ENCODE measurements around the gene BCL2A1. TPM values are rescaled to one million over a fixed set of nuclear protein-coding genes. Genes with fewer than 3 reads are reported as not detected.

The BCL2A1 gene
- polyA plus RNA-seq, 1 experiment, result 2.9 TPM

DNA sequence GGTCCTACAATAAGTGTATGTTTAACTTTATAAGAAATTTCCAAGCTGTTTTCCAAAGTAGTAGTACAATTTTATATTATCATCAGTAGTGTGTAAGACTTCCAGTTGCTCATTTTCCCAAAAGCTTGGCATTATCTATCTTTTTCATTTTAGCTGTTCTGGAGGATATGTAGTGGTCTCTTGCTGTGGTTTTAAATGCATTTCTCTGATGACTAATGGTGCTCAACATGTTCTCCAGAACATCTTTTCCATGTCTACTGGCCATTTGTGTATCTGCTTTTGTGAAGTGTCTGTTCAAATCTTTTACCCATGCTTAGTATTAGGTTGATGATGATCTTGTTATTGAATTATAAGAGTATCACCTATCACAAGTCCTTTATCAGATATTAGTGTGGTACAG lies 13.3 kb downstream of the BCL2A1 start:
- no peaks in the 10 kb centered on the region for H3K27me3 ChIP-seq (ENCODE audit: control insufficient read depth, insufficient read depth, low read length)
- CTCF ChIA-PET, result no interaction called here
- no peak overlapping the region for H3K4me3 ChIP-seq (ENCODE audit: low read depth, low read length)
- no peaks in the 10 kb centered on the region for H3K9me3 ChIP-seq (ENCODE audit: control insufficient read depth, insufficient read depth, low read length)
- TF ChIP-seq, protein P1, sequence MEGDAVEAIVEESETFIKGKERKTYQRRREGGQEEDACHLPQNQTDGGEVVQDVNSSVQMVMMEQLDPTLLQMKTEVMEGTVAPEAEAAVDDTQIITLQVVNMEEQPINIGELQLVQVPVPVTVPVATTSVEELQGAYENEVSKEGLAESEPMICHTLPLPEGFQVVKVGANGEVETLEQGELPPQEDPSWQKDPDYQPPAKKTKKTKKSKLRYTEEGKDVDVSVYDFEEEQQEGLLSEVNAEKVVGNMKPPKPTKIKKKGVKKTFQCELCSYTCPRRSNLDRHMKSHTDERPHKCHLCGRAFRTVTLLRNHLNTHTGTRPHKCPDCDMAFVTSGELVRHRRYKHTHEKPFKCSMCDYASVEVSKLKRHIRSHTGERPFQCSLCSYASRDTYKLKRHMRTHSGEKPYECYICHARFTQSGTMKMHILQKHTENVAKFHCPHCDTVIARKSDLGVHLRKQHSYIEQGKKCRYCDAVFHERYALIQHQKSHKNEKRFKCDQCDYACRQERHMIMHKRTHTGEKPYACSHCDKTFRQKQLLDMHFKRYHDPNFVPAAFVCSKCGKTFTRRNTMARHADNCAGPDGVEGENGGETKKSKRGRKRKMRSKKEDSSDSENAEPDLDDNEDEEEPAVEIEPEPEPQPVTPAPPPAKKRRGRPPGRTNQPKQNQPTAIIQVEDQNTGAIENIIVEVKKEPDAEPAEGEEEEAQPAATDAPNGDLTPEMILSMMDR (IDR thresholded peaks at IDR 0.05; ENCODE audit: low read depth, low read length), result no peak
- no peak overlapping the region for H3K27ac ChIP-seq (ENCODE audit: low read depth, low read length)
- no peak for DNase-seq (ENCODE audit: low read depth, low spot score)
- POLR2A ChIA-PET, result no interaction called here

DNA sequence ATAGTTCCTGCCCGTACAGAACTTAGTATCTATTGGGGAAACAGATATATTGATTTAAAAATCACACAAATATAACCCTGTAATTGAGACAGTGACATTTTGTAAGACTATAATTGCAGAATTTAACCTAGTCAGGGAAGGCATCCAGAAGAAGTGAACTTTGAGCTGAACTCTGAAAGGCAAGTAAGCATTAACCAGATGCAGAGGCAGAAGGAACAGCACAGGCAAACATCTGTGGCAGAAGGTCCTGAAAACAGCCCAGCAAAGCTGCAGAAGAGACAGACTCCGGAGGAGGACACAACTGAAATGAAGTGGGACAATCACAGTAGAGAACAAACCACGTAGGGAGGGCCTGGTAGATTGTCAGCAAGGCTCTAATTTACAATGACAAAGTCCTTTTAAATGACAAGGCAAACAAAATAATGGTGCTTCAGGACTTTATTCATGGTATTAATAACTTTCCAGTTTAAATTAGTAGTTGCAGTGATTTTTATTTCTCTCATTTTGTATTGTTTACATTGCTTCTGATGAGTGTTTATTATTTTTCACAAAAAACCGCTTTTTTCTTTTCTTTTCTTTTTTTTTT lies 14.5 kb downstream of the BCL2A1 start:
- ChIA-PET POLR2A (no interaction called here), CTCF (interaction anchor here (1.0 to 1.1 kb wide), 2 partner anchors 23 to 37 kb away, joined by 3 to 6 read pairs; no protein-coding TSS in a partner anchor)
- no peak overlapping the region for H3K4me3 ChIP-seq (ENCODE audit: low read depth, low read length)
- no peaks in the 10 kb centered on the region for H3K27me3 ChIP-seq (ENCODE audit: control insufficient read depth, insufficient read depth, low read length)
- H3K27ac ChIP-seq (ENCODE audit: low read depth, low read length), result no peak overlapping the region
- TF ChIP-seq, protein P1 (IDR thresholded peaks at IDR 0.05; ENCODE audit: low read depth, low read length), result no peak
- no peak for DNase-seq (ENCODE audit: low read depth, low spot score)
- H3K9me3 ChIP-seq (ENCODE audit: control insufficient read depth, insufficient read depth, low read length), result no peaks in the 10 kb centered on the region

DNA sequence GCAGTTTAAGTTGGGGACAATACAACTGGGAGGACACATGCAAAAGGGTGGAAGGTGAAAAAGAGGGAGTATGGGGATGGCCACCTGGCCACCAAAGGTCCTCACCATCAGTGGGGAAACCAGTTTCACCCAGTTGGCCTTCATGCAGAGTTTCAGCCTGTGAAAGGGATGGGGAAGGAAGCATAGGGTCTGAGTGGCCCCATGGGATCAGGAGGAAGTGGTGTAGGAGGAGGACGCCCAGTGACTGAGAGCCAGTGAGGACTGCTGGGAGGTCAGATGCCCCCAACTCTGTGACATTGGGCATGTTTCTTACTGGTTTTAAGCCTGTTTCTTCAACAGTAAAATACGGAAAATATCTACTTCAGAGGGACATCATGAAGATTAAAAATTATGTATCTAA lies 16.3 kb downstream of the BCL2A1 start:
- TF ChIP-seq, protein P1 (IDR thresholded peaks at IDR 0.05; ENCODE audit: low read depth, low read length), result no peak
- POLR2A ChIA-PET, result interaction anchor here (0.6 to 1.2 kb wide), 2 partner anchors 31 to 966 kb away, joined by 6 read pairs; no protein-coding TSS in a partner anchor
- no peak for DNase-seq (ENCODE audit: low read depth, low spot score)
- H3K4me3 ChIP-seq (ENCODE audit: low read depth, low read length), result no peak overlapping the region
- H3K27me3 ChIP-seq (ENCODE audit: control insufficient read depth, insufficient read depth, low read length), result no peaks in the 10 kb centered on the region
- no peaks in the 10 kb centered on the region for H3K9me3 ChIP-seq (ENCODE audit: control insufficient read depth, insufficient read depth, low read length)
- CTCF ChIA-PET, result interaction anchor here (1.0 kb wide), 1 partner anchor 39 kb away, joined by 4 read pairs; no protein-coding TSS in a partner anchor
- peak overlapping the region; percentile 47 for H3K27ac ChIP-seq (ENCODE audit: low read depth, low read length)

DNA sequence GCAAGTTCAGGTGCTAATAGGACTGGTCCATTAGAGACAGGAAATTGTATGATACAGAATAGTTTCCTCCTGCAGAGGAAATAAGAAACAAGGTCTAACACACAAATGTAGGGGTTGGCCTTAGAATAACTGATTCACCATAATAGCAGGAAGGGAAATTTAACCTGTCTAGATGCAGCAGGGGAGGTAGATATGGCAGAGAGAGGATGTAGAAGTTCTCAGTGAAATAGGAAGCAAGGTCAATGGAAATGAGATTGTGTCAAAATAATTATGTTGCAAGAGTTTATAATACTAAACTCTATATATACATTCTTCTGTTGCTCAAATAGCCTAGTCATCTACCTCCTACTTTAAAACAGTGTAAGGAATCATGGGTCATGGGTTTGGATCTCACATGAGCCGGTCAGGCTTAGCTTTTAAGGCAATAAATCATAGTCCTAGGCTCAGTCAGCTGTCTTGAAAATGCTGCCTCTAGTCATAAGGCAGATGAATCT lies 17.0 kb downstream of the BCL2A1 start:
- ChIA-PET POLR2A (interaction anchor here (0.6 to 1.2 kb wide), 2 partner anchors 31 to 965 kb away, joined by 6 read pairs; no protein-coding TSS in a partner anchor), CTCF (interaction anchor here (1.0 kb wide), 1 partner anchor 39 kb away, joined by 4 read pairs; no protein-coding TSS in a partner anchor)
- TF ChIP-seq, protein P1 (IDR thresholded peaks at IDR 0.05; ENCODE audit: low read depth, low read length), result no peak
- no peaks in the 10 kb centered on the region for H3K9me3 ChIP-seq (ENCODE audit: control insufficient read depth, insufficient read depth, low read length)
- H3K4me3 ChIP-seq (ENCODE audit: low read depth, low read length), result no peak overlapping the region
- H3K27me3 ChIP-seq (ENCODE audit: control insufficient read depth, insufficient read depth, low read length), result no peaks in the 10 kb centered on the region
- DNase-seq (ENCODE audit: low read depth, low spot score), result peak; percentile 63
- peak overlapping the region; percentile 47 for H3K27ac ChIP-seq (ENCODE audit: low read depth, low read length)

DNA sequence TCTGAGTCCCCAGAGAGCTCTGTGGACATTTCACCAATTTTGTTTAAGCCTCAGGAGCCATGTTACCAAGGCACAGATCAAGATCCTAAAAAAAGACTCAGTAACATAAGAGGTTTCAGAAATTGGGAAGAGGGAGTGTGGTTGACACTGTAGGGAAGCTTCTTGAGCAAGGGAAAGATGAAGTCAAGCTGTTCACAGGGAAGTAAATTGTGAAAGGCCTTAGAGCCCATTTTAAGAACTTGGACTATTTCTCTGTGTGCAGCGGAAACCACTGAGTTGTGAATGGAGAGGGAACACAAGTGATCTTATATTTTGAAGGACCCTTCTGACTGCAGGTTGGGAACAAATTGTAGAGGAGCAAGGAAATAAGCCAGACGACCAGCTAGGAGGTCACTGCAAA lies 18.7 kb downstream of the BCL2A1 start:
- CTCF ChIA-PET, result interaction anchor here (0.8 kb wide), 1 partner anchor 41 kb away, joined by 9 read pairs; no protein-coding TSS in a partner anchor
- POLR2A ChIA-PET, result no interaction called here
- TF ChIP-seq, protein P1 (IDR thresholded peaks at IDR 0.05; ENCODE audit: low read depth, low read length), result no peak
- DNase-seq (ENCODE audit: low read depth, low spot score), result no peak
- no peak overlapping the region for H3K4me3 ChIP-seq (ENCODE audit: low read depth, low read length)
- no peak overlapping the region for H3K27ac ChIP-seq (ENCODE audit: low read depth, low read length)
- no peaks in the 10 kb centered on the region; the same call in 1 of the 2 replicates for H3K9me3 ChIP-seq (ENCODE audit: control insufficient read depth, insufficient read depth, low read length)
- H3K27me3 ChIP-seq (ENCODE audit: control insufficient read depth, insufficient read depth, low read length), result no peaks in the 10 kb centered on the region

Data from AG04450 (cell line).